Caki2 (cell line): ENCODE results near the gene ZFYVE28. TPM values are rescaled to one million over a fixed set of nuclear protein-coding genes. Genes with fewer than 3 reads are reported as not detected.

Experiments used
- DNase-seq: peaks from one replicate; pipeline ENCODE4 v3.0.0-alpha.2; 2015; ENCODE audit warnings: low read depth
- in situ Hi-C: cut with HindIII; loops from 2 replicates; pipeline ENCODE4 v1.10.0; 2016; ENCODE audit warnings: low sequenced_read_pairs, low pct_unique_long_range_greater_than_20kb, mixed read lengths
- total RNA-seq: library from RNA; depleted of rRNA; stranded (reverse); fragments of >200 nt; shearing (Covaris generic); gene quantifications from 2 replicates; pipeline ENCODE4 v1.2.3, GENCODE V29; 2014; ENCODE audit warnings: low replicate concordance

The ZFYVE28 gene
- total RNA-seq, 1 experiment from 2014 or later, result 0.91 TPM

- no peak for DNase-seq
- in situ Hi-C loops, result no loop called here
These were observed 85.0 kb downstream of the ZFYVE28 start for GRCh38 chr4:2333356-2333841.

GRCh38 chr4:2332976-2333319 lies 85.5 kb downstream of the ZFYVE28 start:
- in situ Hi-C loops, result no loop called here
- no peak for DNase-seq

GRCh38 chr4:2332201-2332975 lies 86.1 kb downstream of the ZFYVE28 start:
- no peak for DNase-seq
- in situ Hi-C loops, result no loop called here

DNA sequence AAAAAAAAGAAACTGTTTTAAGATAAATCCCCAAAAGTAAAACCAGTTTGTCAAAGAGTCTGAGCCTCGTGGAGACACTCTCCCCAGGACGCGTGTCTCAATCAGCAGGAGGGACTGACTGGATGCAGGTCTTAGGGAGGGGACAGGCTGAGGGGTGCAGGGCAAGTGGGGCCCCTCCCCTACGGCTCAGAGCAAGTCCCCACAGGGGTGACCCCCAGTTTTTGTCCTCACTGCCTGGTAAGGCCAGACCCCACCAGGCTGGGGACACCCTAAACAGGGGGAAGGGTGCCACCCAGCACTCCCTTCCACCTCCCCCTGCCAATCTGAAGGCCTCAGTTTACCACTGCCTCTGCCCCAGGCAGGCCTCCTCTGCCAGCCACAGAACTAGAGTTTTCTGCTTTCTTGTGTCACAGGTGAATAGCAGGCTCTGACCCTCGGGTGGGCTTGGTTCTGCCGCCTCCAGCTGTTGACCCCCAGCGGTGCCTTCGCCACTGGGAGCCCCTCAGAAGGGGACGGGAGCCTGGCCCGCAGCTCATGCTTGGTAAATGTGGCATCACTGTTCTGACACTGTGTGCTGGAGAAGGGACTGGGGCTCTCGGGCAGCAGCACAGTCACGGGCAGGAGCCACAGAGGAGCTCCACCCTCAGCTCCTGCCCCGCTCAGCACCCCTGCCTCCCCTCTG lies 86.8 kb downstream of the ZFYVE28 start:
- DNase-seq, result no peak
- in situ Hi-C loops, result no loop called here

- DNase-seq, result no peak
- in situ Hi-C loops, result no loop called here
These were observed 87.4 kb downstream of the ZFYVE28 start for GRCh38 chr4:2331043-2331420.

- in situ Hi-C loops, result no loop called here
- peak; percentile 62 for DNase-seq
These were observed 88.1 kb downstream of the ZFYVE28 start for GRCh38 chr4:2330091-2331042.

GRCh38 chr4:2327579-2327978 lies 90.9 kb downstream of the ZFYVE28 start:
- no peak for DNase-seq
- in situ Hi-C loops, result no loop called here

DNA sequence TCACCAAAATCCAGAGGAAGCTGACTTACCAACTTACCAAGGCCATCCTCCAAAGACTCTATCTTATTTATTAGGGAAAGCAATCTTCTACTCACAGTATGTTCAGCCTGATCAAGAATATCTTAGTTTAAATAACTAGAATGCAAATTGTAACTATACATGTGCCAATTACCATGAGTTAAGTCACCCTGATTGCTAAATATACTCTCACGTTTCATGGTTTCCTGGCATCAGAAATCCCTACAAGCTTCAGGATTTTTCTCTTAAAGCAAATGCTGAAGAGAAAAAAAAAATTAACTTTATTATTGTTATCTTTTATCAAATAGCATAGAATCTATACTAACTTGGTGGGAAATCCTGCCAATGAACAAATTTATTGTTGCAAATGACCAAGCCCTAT lies 93.6 kb downstream of the ZFYVE28 start:
- in situ Hi-C loops, result no loop called here

GRCh38 chr4:2322841-2323240 lies 95.6 kb downstream of the ZFYVE28 start:
- in situ Hi-C loops, result no loop called here
- DNase-seq, result no peak

More for the DNA sequence above, 93.6 kb downstream of the ZFYVE28 start:
- no peak for DNase-seq

DNA sequence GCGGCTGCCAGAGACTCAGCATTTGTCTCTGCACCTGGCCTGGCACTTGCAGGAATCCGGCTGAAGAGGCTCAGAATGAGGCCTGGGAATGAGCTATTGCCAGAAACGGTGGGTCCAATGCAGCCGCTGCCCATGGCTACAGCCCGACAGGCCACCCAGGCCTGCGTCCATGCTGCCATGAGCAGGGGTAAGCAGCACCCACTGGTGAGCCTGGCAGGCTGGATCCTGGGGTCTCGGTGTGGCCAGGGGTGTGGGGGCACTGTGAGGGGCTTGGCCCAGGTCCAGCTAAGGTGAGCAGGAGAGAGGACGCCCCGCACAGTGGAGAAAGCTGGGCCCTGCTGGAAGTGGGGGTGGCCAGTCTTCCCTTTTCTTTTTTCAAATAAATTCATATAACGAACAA lies 96.2 kb downstream of the ZFYVE28 start:
- no peak for DNase-seq
- in situ Hi-C loops, result no loop called here

GRCh38 chr4:2321279-2322196 lies 96.9 kb downstream of the ZFYVE28 start:
- in situ Hi-C loops, result no loop called here
- DNase-seq, result no peak

DNA sequence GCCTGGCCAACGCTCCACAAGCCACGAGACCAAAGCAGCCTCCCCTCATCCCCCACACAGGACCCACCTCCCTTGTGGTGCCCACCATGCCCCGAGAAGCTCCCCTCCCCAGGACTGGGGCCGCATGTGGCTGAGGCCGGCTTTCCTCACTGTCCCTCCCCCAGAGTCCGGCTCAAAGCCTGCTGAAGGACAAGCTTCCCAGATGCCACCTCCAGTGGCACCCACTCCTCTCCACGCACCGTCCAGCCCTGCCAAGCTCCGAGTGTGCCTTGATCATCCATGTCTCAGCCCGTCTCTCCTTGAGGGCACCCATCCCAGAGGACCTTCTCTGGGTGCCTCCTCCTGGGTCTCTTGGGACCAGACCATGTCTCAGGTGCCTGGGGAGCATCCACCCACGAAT lies 97.7 kb downstream of the ZFYVE28 start:
- DNase-seq, result no peak
- in situ Hi-C loops, result no loop called here

DNA sequence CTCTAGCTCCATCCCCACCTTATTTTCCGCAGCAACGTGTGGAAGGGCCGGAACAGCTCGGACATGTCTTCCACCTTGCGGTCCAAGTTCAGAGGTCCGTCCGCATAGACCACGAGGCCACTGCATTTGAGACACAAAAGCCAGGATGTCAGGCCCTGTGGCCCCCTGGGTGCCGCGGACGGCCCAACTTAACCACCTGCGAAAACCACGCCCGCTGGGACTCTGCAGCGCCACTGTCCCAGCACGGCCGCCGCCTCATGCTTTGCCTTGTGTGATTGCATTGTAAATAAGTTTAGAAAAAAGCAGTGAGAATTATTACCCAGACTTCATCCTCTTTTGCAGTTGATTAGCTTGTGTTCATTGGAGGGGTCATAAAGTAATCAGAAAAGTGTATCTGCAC lies 98.3 kb downstream of the ZFYVE28 start:
- in situ Hi-C loops, result no loop called here
- no peak for DNase-seq

- in situ Hi-C loops, result no loop called here
These were observed 99.6 kb downstream of the ZFYVE28 start for GRCh38 chr4:2318885-2319284.

GRCh38 chr4:2318476-2318875 lies 100.0 kb downstream of the ZFYVE28 start:
- no peak for DNase-seq
- in situ Hi-C loops, result no loop called here

More at GRCh38 chr4:2318885-2319284, 99.6 kb downstream of the ZFYVE28 start:
- no peak for DNase-seq

- no peak for DNase-seq
- in situ Hi-C loops, result no loop called here
These were observed 105.1 kb downstream of the ZFYVE28 start for GRCh38 chr4:2313366-2313765.

GRCh38 chr4:2306773-2307410 lies 111.6 kb downstream of the ZFYVE28 start:
- no peak for DNase-seq
- in situ Hi-C loops, result no loop called here
